ENCODE data around the gene RAB21.

DNA sequence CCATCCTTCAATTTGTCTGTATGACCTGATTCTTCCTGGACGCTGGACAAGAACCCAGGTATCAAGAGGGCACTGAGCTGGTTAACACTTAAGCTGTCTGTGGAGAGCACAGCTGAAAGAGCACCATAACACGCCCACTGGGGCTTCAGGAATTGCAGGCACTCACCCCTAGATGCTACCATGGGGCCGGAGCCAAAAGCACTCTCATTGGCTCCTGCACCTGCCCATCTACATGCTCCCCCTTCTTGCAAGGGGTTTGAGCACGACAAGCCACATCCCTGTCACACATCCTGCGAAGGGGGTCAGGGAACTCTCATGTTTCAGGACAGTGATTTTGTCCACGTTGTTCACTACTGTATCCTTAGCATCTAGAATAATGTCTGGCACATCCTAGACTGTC, 49.8 kb downstream of the RAB21 start:
- no peak for TF ChIP-seq POLR2A (IDR thresholded peaks at IDR 0.05; ENCODE audit: low read length)
- TF ChIP-seq GATA1 (IDR thresholded peaks at IDR 0.05; ENCODE audit: low read depth, low read length), result no peak

Measured in erythroblast (primary cell).